ENCODE data around the gene NLRP9. TPM values are rescaled to one million over a fixed set of nuclear protein-coding genes. Genes with fewer than 3 reads are reported as not detected.

The NLRP9 gene
- total and polyA plus RNA-seq, 2 of the 8 experiments (the other 6 are each of a cell fraction or from before 2014, with no cell fraction given): not detected

- H3K9me3 ChIP-seq (ENCODE audit: insufficient read depth in 2 of 2, low read depth in 1 of 2, low read length in 1 of 2): peaks cover 42 to 85% of the 10 kb centered on the region in 2 experiments
Measured at GRCh38 chr19:55717251-55717650, 21.0 kb downstream of the NLRP9 start.

More at GRCh38 chr19:55717251-55717650, 21.0 kb downstream of the NLRP9 start:
- Histone ChIP-seq H3K56ac (replicated peaks; ENCODE audit: insufficient read length, low read depth, low read length) (no peak overlapping the region), H2AFZ (ENCODE audit: low read length) (no peak overlapping the region), H4K5ac (ENCODE audit: insufficient read length, low read depth, low read length) (no peak overlapping the region), H2BK5ac (ENCODE audit: low read depth, low read length) (no peak overlapping the region), H3K27me3 (replicated peaks in 1 of 4; ENCODE audit: control insufficient read depth in 3 of 4, extremely low read depth in 1 of 4, insufficient read depth in 3 of 4, low read length in 3 of 4) (no peaks in the 10 kb centered on the region), H3K4me3 (ENCODE audit: extremely low read depth in 1 of 4, insufficient read depth in 2 of 4, low read depth in 3 of 4, low read length in 4 of 4) (no peak overlapping the region), H3K9ac (replicated peaks in 1 of 4; ENCODE audit: extremely low read depth in 1 of 4, low read depth in 3 of 4, low read length in 3 of 4) (no peak overlapping the region), H4K8ac (ENCODE audit: extremely low read depth, insufficient read depth, low read length) (no peak overlapping the region), H4K20me1 (replicated peaks in 1 of 2; ENCODE audit: control insufficient read depth in 1 of 2, insufficient read depth in 2 of 2, low read length in 2 of 2) (no peaks in the 10 kb centered on the region), H4K91ac (replicated peaks; ENCODE audit: insufficient read length, low read length) (no peak overlapping the region), H3K4me1 (replicated peaks in 1 of 4; ENCODE audit: control insufficient read depth in 3 of 4, insufficient read depth in 4 of 4, low read length in 3 of 4) (no peaks in the 10 kb centered on the region), H3K36me3 (ENCODE audit: control insufficient read depth in 2 of 4, insufficient read depth in 4 of 4, low read length in 3 of 4) (no peaks in the 10 kb centered on the region), H3K23ac (ENCODE audit: insufficient read length) (no peak overlapping the region), H2AK5ac (ENCODE audit: low read depth, low read length) (no peak overlapping the region), H3K23me2 (ENCODE audit: low read depth, low read length) (no peaks in the 10 kb centered on the region), H2BK12ac (ENCODE audit: low read depth, low read length) (no peak overlapping the region), H3K79me1 (ENCODE audit: low read depth, low read length) (no peaks in the 10 kb centered on the region), H2BK20ac (ENCODE audit: low read length) (no peak overlapping the region), H3K27ac (ENCODE audit: low read depth, low read length) (no peak overlapping the region), H3K79me2 (ENCODE audit: control insufficient read depth in 1 of 2, insufficient read depth in 2 of 2, low read length in 2 of 2) (no peaks in the 10 kb centered on the region), H3K14ac (ENCODE audit: insufficient read length) (no peak overlapping the region), H2BK15ac (ENCODE audit: low read length) (no peak overlapping the region), H3K18ac (ENCODE audit: extremely low read depth, low read length) (no peak overlapping the region), H3K4ac (replicated peaks; ENCODE audit: insufficient read length, low read depth, low read length) (no peak overlapping the region), H3K4me2 (ENCODE audit: insufficient read depth in 1 of 2, low read depth in 2 of 2, low read length in 2 of 2) (no peak overlapping the region), H2BK120ac (replicated peaks; ENCODE audit: low read depth, low read length) (no peak overlapping the region)
- ChIA-PET CTCF (ENCODE audit: partially characterized antibody) (interaction anchor here (0.6 kb wide), 1 partner anchor 262 kb away, joined by 3 read pairs; no protein-coding TSS in a partner anchor), POLR2A (ENCODE audit: partially characterized antibody) (interaction anchor here (1.3 kb wide), 1 partner anchor 14 kb away, joined by 3 read pairs; no protein-coding TSS in a partner anchor)
- TF ChIP-seq SP4 (IDR thresholded peaks at IDR 0.05; ENCODE audit: low read length): no peak
- no peak for TF ChIP-seq CBX8 (IDR thresholded peaks at IDR 0.05; ENCODE audit: borderline replicate concordance, low read depth, low read length)
- no peak for TF ChIP-seq ZNF274 (IDR thresholded peaks at IDR 0.05; ENCODE audit: borderline replicate concordance, extremely low read depth, low read length)
- no peak for TF ChIP-seq MAFK (IDR thresholded peaks at IDR 0.05; ENCODE audit: low read depth, low read length)
- no peak for TF ChIP-seq KDM1A (IDR thresholded peaks at IDR 0.05; ENCODE audit: borderline replicate concordance, low read length)
- DNase-seq (ENCODE audit: low read depth in 1 of 2, low spot score in 2 of 2) (no peak), FAIRE-seq (no peak)
- 81% methylated on average over 11 of the region's 11 CpGs; no CpG with 5 or more reads in 1 of the 2 experiments for WGBS, 2 experiments (ENCODE audit: extremely low coverage in 1 of 2, insufficient coverage in 1 of 2, insufficient read length in 1 of 2, insufficient replicate concordance in 2 of 2, low coverage in 1 of 2, low lambda C conversion rate in 2 of 2, missing lambda C conversion rate in 1 of 2)

Data from H1 (cell line).